ENCODE measurements around the gene OR1F1. TPM values are rescaled to one million over a fixed set of nuclear protein-coding genes. Genes with fewer than 3 reads are reported as not detected.

Gene OR1F1
- total RNA-seq, 1 donor, result 0.43 TPM

- peak; percentile 88 for DNase-seq (ENCODE audit: low read depth)
- no peak for TF ChIP-seq CTCF (IDR thresholded peaks at IDR 0.05; ENCODE audit: insufficient read depth, low read depth, low read length)
Measured at GRCh38 chr16:3157229-3158025, 30.6 kb upstream of the OR1F1 start.

GRCh38 chr16:3158026-3158509 lies 29.9 kb upstream of the OR1F1 start:
- no peak for TF ChIP-seq CTCF (IDR thresholded peaks at IDR 0.05; ENCODE audit: insufficient read depth, low read depth, low read length)
- peak overlapping the region; percentile 77 for H3K4me3 ChIP-seq (ENCODE audit: low read depth, low read length)
- DNase-seq (ENCODE audit: low read depth), result peak; percentile 33

More at GRCh38 chr16:3157229-3158025, 30.6 kb upstream of the OR1F1 start:
- H3K4me3 ChIP-seq (ENCODE audit: low read depth, low read length), result peak overlapping the region; percentile 77

GRCh38 chr16:3158510-3159314 lies 29.3 kb upstream of the OR1F1 start:
- peak; percentile 91 for DNase-seq (ENCODE audit: low read depth)
- no peak for TF ChIP-seq CTCF (IDR thresholded peaks at IDR 0.05; ENCODE audit: insufficient read depth, low read depth, low read length)
- H3K4me3 ChIP-seq (ENCODE audit: low read depth, low read length), result peak overlapping the region; percentile 77

- peak overlapping the region; percentile 34 for H3K4me3 ChIP-seq (ENCODE audit: low read depth, low read length)
- no peak for TF ChIP-seq CTCF (IDR thresholded peaks at IDR 0.05; ENCODE audit: insufficient read depth, low read depth, low read length)
- DNase-seq (ENCODE audit: low read depth), result no peak
Measured at GRCh38 chr16:3161235-3162018, 26.6 kb upstream of the OR1F1 start.

- TF ChIP-seq CTCF (IDR thresholded peaks at IDR 0.05; ENCODE audit: insufficient read depth, low read depth, low read length), result no peak
Measured at GRCh38 chr16:3164121-3164991, 23.6 kb upstream of the OR1F1 start.

More at GRCh38 chr16:3164121-3164991, 23.6 kb upstream of the OR1F1 start:
- no peak overlapping the region for H3K4me3 ChIP-seq (ENCODE audit: low read depth, low read length)
- DNase-seq (ENCODE audit: low read depth), result no peak
